Neural crest cell (in vitro differentiated cells): ENCODE measurements around the gene DOCK7. TPM values are rescaled to one million over a fixed set of nuclear protein-coding genes. Genes with fewer than 3 reads are reported as not detected.

Experiments used
- DNase-seq: peaks from one replicate; pipeline ENCODE4 v3.0.0; 2021; ENCODE audit warnings: low read depth, mixed read lengths, low spot score
- H3K27ac Mint-ChIP-seq: one replicate; pipeline ENCODE4 v1.8.0; 2021; ENCODE audit warnings: mild to moderate bottlenecking, mixed read lengths; ENCODE audit not compliant: unreplicated experiment
- H3K27me3 Mint-ChIP-seq: 2 replicates; pipeline ENCODE4 v1.8.0; 2021; ENCODE audit warnings: low read depth, mild to moderate bottlenecking, mixed read lengths
- H3K36me3 Mint-ChIP-seq: 2 replicates; pipeline ENCODE4 v1.8.0; 2021; ENCODE audit warnings: low read depth, mild to moderate bottlenecking, mixed read lengths
- H3K4me1 Mint-ChIP-seq: 2 replicates; pipeline ENCODE4 v1.8.0; 2021; ENCODE audit warnings: mixed read lengths
- H3K4me3 Mint-ChIP-seq: one replicate; pipeline ENCODE4 v1.8.0; 2021; ENCODE audit warnings: mild to moderate bottlenecking, mixed read lengths
- H3K9me3 Mint-ChIP-seq: 2 replicates; pipeline ENCODE4 v1.8.0; 2021; ENCODE audit warnings: mixed read lengths
- CTCF ChIP-seq: fragments of 200-600 bp; sonication (generic); conservative IDR thresholded peaks from 2 replicates; pipeline ENCODE4 v1.5.0; 2021; ENCODE audit warnings: antibody characterized with exemption, mild to moderate bottlenecking
- total RNA-seq: library from RNA; stranded (reverse); gene quantifications from 2 replicates; pipeline ENCODE4 v1.2.1, GENCODE V29; 2021

Gene DOCK7
- total RNA-seq, 1 donor from 2014 or later, result 79.8 TPM

GRCh38 chr1:62523860-62524259 is 164.3 kb downstream of the DOCK7 start:
- H3K9me3 Mint-ChIP-seq, result peaks cover 3% of the 10 kb centered on the region
- H3K4me1 Mint-ChIP-seq, result no peaks in the 10 kb centered on the region
- no peak for TF ChIP-seq CTCF
- no peaks in the 10 kb centered on the region for H3K27me3 Mint-ChIP-seq
- no peak overlapping the region for H3K4me3 Mint-ChIP-seq
- peaks cover 35% of the 10 kb centered on the region for H3K36me3 Mint-ChIP-seq
- no peak overlapping the region for H3K27ac Mint-ChIP-seq
- no peak for DNase-seq

GRCh38 chr1:62516600-62516999 is 171.6 kb downstream of the DOCK7 start:
- no peak overlapping the region for H3K27ac Mint-ChIP-seq
- TF ChIP-seq CTCF, result no peak
- no peaks in the 10 kb centered on the region for H3K27me3 Mint-ChIP-seq
- no peak overlapping the region for H3K4me3 Mint-ChIP-seq
- peaks cover 38% of the 10 kb centered on the region for H3K36me3 Mint-ChIP-seq
- H3K4me1 Mint-ChIP-seq, result peaks cover 5% of the 10 kb centered on the region
- no peak for DNase-seq
- peaks cover 3% of the 10 kb centered on the region for H3K9me3 Mint-ChIP-seq

GRCh38 chr1:62514746-62515423 is 173.3 kb downstream of the DOCK7 start:
- Mint-ChIP-seq H3K27ac (no peak overlapping the region), H3K27me3 (no peaks in the 10 kb centered on the region), H3K4me1 (peaks cover 5% of the 10 kb centered on the region), H3K36me3 (peaks cover 22% of the 10 kb centered on the region), H3K9me3 (peaks cover 3% of the 10 kb centered on the region), H3K4me3 (no peak overlapping the region)
- TF ChIP-seq CTCF, result no peak
- DNase-seq, result no peak

- Mint-ChIP-seq H3K27me3 (no peaks in the 10 kb centered on the region), H3K4me1 (peaks cover 5% of the 10 kb centered on the region)
Observed at GRCh38 chr1:62513013-62513412, 175.2 kb downstream of the DOCK7 start.

GRCh38 chr1:62509028-62509427 is 179.2 kb downstream of the DOCK7 start:
- Mint-ChIP-seq H3K36me3 (peaks cover 12% of the 10 kb centered on the region), H3K27ac (no peak overlapping the region), H3K9me3 (no peaks in the 10 kb centered on the region), H3K4me3 (no peak overlapping the region), H3K4me1 (peaks cover 5% of the 10 kb centered on the region), H3K27me3 (no peaks in the 10 kb centered on the region)
- no peak for DNase-seq
- TF ChIP-seq CTCF, result no peak

More at GRCh38 chr1:62513013-62513412, 175.2 kb downstream of the DOCK7 start:
- DNase-seq, result no peak
- no peaks in the 10 kb centered on the region for H3K9me3 Mint-ChIP-seq
- TF ChIP-seq CTCF, result no peak
- peaks cover 8% of the 10 kb centered on the region for H3K36me3 Mint-ChIP-seq
- no peak overlapping the region for H3K4me3 Mint-ChIP-seq
- no peak overlapping the region for H3K27ac Mint-ChIP-seq
